ENCODE data around the gene PDCD1. TPM values are rescaled to one million over a fixed set of nuclear protein-coding genes. Genes with fewer than 3 reads are reported as not detected.

The PDCD1 gene
- total and polyA plus RNA-seq, 2 of the 8 experiments (the other 6 are each of a cell fraction or from before 2014, with no cell fraction given) = 0.48 to 1.1 TPM

DNA sequence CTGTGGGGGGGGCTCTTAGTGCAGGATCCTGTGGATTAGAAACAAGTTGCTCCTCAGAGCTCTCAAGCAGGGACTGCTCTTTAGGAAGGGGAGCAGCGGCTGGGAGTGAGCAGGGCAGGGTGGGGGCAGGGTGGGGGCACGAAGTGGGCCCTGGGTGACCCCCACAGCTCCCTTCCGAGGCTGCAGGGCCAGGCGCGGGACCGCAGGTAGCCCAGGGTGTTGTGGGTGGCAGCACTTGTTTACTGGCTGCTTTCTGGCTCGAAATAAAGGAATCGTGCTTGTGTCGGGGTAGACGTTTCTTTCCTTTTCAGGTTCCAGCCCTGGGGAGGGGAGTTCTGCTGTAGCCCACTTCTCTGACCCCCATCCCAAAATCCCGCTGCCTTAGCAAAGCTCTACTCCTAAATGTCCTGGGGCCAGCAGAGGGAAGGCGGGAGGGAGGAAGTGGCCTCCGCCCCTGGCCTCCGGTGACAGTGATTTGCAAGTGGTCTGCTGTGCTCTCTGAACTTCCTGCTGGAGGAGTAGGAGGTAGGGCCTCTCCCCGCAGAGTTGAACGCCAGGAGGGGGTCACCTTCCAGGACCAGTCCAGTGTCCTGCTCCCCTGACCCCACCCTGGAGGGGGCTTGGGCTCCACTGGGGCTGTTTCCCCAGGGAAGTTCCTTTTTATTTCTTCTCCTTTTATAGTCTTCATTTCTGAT, 41.4 kb downstream of the PDCD1 start:
- no peak overlapping the region for H3K27ac ChIP-seq (ENCODE audit: low read depth, low read length)
- TF ChIP-seq CTCF (IDR thresholded peaks at IDR 0.05; ENCODE audit: control extremely low read depth in 1 of 3, insufficient read depth in 1 of 3, low read depth in 1 of 3, low read length in 3 of 3) = no peak
- no peak for TF ChIP-seq POLR2A (IDR thresholded peaks at IDR 0.05; ENCODE audit: control extremely low read depth in 1 of 2, low read depth in 2 of 2, low read length in 2 of 2)

More for the DNA sequence above, 41.4 kb downstream of the PDCD1 start:
- ChIA-PET CTCF (ENCODE audit: partially characterized antibody) (interaction anchor here (0.7 to 1.3 kb wide), 2 partner anchors 36 to 81 kb away, joined by 3 read pairs; no protein-coding TSS in a partner anchor), POLR2A (ENCODE audit: partially characterized antibody) (no interaction called here)
- H4K91ac ChIP-seq (replicated peaks; ENCODE audit: insufficient read length, low read length) = no peak overlapping the region
- H3K14ac ChIP-seq (ENCODE audit: insufficient read length) = no peak overlapping the region
- no peak overlapping the region for H3K23ac ChIP-seq (ENCODE audit: insufficient read length)
- DNase-seq (ENCODE audit: low read depth in 1 of 2, low spot score in 2 of 2) = no peak
- no peak overlapping the region for H2AFZ ChIP-seq (ENCODE audit: low read length)
- H3K4me3 ChIP-seq (ENCODE audit: extremely low read depth in 1 of 4, insufficient read depth in 2 of 4, low read depth in 3 of 4, low read length in 4 of 4) = no peak overlapping the region
- H4K8ac ChIP-seq (ENCODE audit: extremely low read depth, insufficient read depth, low read length) = peak overlapping the region; percentile 83; the same call in 1 of the 2 replicates
- H3K79me1 ChIP-seq (ENCODE audit: low read depth, low read length) = no peaks in the 10 kb centered on the region
- no peak overlapping the region for H2BK12ac ChIP-seq (ENCODE audit: low read depth, low read length)
- no peak overlapping the region for H2AK5ac ChIP-seq (ENCODE audit: low read depth, low read length)
- H4K20me1 ChIP-seq (replicated peaks in 1 of 2; ENCODE audit: control insufficient read depth in 1 of 2, insufficient read depth in 2 of 2, low read length in 2 of 2) = no peaks in the 10 kb centered on the region
- H3K36me3 ChIP-seq (ENCODE audit: control insufficient read depth in 2 of 4, insufficient read depth in 4 of 4, low read length in 3 of 4) = no peaks in the 10 kb centered on the region
- no peaks in the 10 kb centered on the region for H3K9me3 ChIP-seq (ENCODE audit: insufficient read depth in 2 of 2, low read depth in 1 of 2, low read length in 1 of 2)
- no peak overlapping the region for H3K56ac ChIP-seq (replicated peaks; ENCODE audit: insufficient read length, low read depth, low read length)
- H2BK120ac ChIP-seq (replicated peaks; ENCODE audit: low read depth, low read length) = no peak overlapping the region
- H2BK5ac ChIP-seq (ENCODE audit: low read depth, low read length) = no peak overlapping the region
- peaks cover 0 to 8% (median 0%) of the 10 kb centered on the region in 4 experiments; a peak in 2 of 7 replicates for H3K4me1 ChIP-seq (replicated peaks in 1 of 4; ENCODE audit: control insufficient read depth in 3 of 4, insufficient read depth in 4 of 4, low read length in 3 of 4)
- H3K9ac ChIP-seq (replicated peaks in 1 of 4; ENCODE audit: extremely low read depth in 1 of 4, low read depth in 3 of 4, low read length in 3 of 4) = no peak overlapping the region
- no peak overlapping the region for H2BK20ac ChIP-seq (ENCODE audit: low read length)
- H3K27me3 ChIP-seq (replicated peaks in 1 of 4; ENCODE audit: control insufficient read depth in 3 of 4, extremely low read depth in 1 of 4, insufficient read depth in 3 of 4, low read length in 3 of 4) = no peaks in the 10 kb centered on the region
- H2BK15ac ChIP-seq (ENCODE audit: low read length) = no peak overlapping the region
- no peak overlapping the region for H4K5ac ChIP-seq (ENCODE audit: insufficient read length, low read depth, low read length)
- no peak for FAIRE-seq
- no peaks in the 10 kb centered on the region for H3K23me2 ChIP-seq (ENCODE audit: low read depth, low read length)
- no peak overlapping the region for H3K18ac ChIP-seq (ENCODE audit: extremely low read depth, low read length)
- H3K79me2 ChIP-seq (ENCODE audit: control insufficient read depth in 1 of 2, insufficient read depth in 2 of 2, low read length in 2 of 2) = no peaks in the 10 kb centered on the region
- H3K4me2 ChIP-seq (ENCODE audit: insufficient read depth in 1 of 2, low read depth in 2 of 2, low read length in 2 of 2) = no peak overlapping the region
- no peak overlapping the region for H3K4ac ChIP-seq (replicated peaks; ENCODE audit: insufficient read length, low read depth, low read length)
- 80% methylated on average over 13 of the region's 16 CpGs; no CpG with 5 or more reads in 1 of the 2 experiments for WGBS, 2 experiments (ENCODE audit: extremely low coverage in 1 of 2, insufficient coverage in 1 of 2, insufficient read length in 1 of 2, insufficient replicate concordance in 2 of 2, low coverage in 1 of 2, low lambda C conversion rate in 2 of 2, missing lambda C conversion rate in 1 of 2)

Measured in H1 (cell line).